Stimulated activated CD8-positive, alpha-beta memory T cell treated with anti-CD3 and anti-CD28 coated beads, Interleukin-2, amount 100 ng/mL, for 48 hours (primary cell): ENCODE results near the gene TNS1.
"Not testable (repeated sequence)": the region's sequence is repeated elsewhere in the genome, so short reads cannot be mapped to it uniquely, and the experiment has no call there.

Experiments
- DNase-seq, 2 donors: peaks; one replicate each; pipeline ENCODE4 v3.0.0-alpha.2; 2020; ENCODE audit warnings: low read depth in 2 of 2

Gene TNS1

GRCh38 chr2:217798743-217799562 is 203.8 kb downstream of the TNS1 start:
- no peak for DNase-seq

- DNase-seq = no peak
Observed at GRCh38 chr2:217798191-217798590, 204.6 kb downstream of the TNS1 start.

GRCh38 chr2:217797661-217798069 is 205.1 kb downstream of the TNS1 start:
- DNase-seq = no peak

GRCh38 chr2:217797165-217797564 is 205.6 kb downstream of the TNS1 start:
- no peak for DNase-seq

GRCh38 chr2:217795706-217796465 is 206.9 kb downstream of the TNS1 start:
- DNase-seq = no peak

- DNase-seq = no peak
Observed at GRCh38 chr2:217795067-217795466, 207.7 kb downstream of the TNS1 start.

- no peak for DNase-seq
Observed at GRCh38 chr2:217794133-217794986, 208.4 kb downstream of the TNS1 start.

- DNase-seq = no peak
Observed at GRCh38 chr2:217793566-217794132, 209.1 kb downstream of the TNS1 start.

GRCh38 chr2:217792626-217793527 is 209.9 kb downstream of the TNS1 start:
- DNase-seq = no peak

GRCh38 chr2:217791551-217791950 is 211.2 kb downstream of the TNS1 start:
- DNase-seq = no peak

- DNase-seq = no peak
Observed at GRCh38 chr2:217790681-217791392, 212.0 kb downstream of the TNS1 start.

GRCh38 chr2:217790195-217790594 is 212.6 kb downstream of the TNS1 start:
- no peak for DNase-seq

- no peak for DNase-seq
Observed at GRCh38 chr2:217789736-217790181, 213.0 kb downstream of the TNS1 start.

GRCh38 chr2:217789003-217789735 is 213.6 kb downstream of the TNS1 start:
- DNase-seq = peak; percentile 49 to 75

- no peak for DNase-seq
Observed at GRCh38 chr2:217788669-217789002, 214.2 kb downstream of the TNS1 start.

GRCh38 chr2:217787160-217787877 is 215.5 kb downstream of the TNS1 start:
- DNase-seq = no peak

GRCh38 chr2:217786560-217786959 is 216.2 kb downstream of the TNS1 start:
- DNase-seq = not testable (repeated sequence)

GRCh38 chr2:217785544-217786045 is 217.2 kb downstream of the TNS1 start:
- DNase-seq = peak; percentile 62 to 73
